ENCODE results near the gene CHRNA3.

- TF ChIP-seq, protein P1, sequence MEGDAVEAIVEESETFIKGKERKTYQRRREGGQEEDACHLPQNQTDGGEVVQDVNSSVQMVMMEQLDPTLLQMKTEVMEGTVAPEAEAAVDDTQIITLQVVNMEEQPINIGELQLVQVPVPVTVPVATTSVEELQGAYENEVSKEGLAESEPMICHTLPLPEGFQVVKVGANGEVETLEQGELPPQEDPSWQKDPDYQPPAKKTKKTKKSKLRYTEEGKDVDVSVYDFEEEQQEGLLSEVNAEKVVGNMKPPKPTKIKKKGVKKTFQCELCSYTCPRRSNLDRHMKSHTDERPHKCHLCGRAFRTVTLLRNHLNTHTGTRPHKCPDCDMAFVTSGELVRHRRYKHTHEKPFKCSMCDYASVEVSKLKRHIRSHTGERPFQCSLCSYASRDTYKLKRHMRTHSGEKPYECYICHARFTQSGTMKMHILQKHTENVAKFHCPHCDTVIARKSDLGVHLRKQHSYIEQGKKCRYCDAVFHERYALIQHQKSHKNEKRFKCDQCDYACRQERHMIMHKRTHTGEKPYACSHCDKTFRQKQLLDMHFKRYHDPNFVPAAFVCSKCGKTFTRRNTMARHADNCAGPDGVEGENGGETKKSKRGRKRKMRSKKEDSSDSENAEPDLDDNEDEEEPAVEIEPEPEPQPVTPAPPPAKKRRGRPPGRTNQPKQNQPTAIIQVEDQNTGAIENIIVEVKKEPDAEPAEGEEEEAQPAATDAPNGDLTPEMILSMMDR (IDR thresholded peaks at IDR 0.05): no peak
- no peak for TF ChIP-seq EP300 (IDR thresholded peaks at IDR 0.05)
Measured at GRCh38 chr15:78605680-78606079, 15.1 kb downstream of the CHRNA3 start.
